CD4-positive, CD25-positive, alpha-beta regulatory T cell (primary cell): Measurements from ENCODE around the gene CATSPERB. TPM values are rescaled to one million over a fixed set of nuclear protein-coding genes. Genes with fewer than 3 reads are reported as not detected.
"Not testable (repeated sequence)": the region's sequence is repeated elsewhere in the genome, so short reads cannot be mapped to it uniquely, and the experiment has no call there.

Experiments
- ATAC-seq, 2 donors: fragments of 150-1000 bp; cut with Tn5 transposase; one replicate each; pipeline ENCODE4 v1.10.0; 2021; ENCODE audit warnings: low read depth in 2 of 2, moderate number of reproducible peaks in 2 of 2, moderate library complexity in 1 of 2
- DNase-seq, 3 donors: peaks; one replicate each; pipeline versions ENCODE4 v3.0.0 to v3.0.0-alpha.2; 2012 to 2022; ENCODE audit warnings: mixed read lengths in 1 of 3
- H3K27ac ChIP-seq: one replicate; pipeline ENCODE4 v1.7.0; 2013; ENCODE audit warnings: mild to moderate bottlenecking, low read length; ENCODE audit not compliant: insufficient read depth, poor library complexity, severe bottlenecking
- H3K27me3 ChIP-seq: one replicate; pipeline ENCODE4 v1.7.0; 2013; ENCODE audit warnings: low read length; ENCODE audit not compliant: control insufficient read depth, insufficient read depth
- H3K36me3 ChIP-seq: one replicate; pipeline ENCODE4 v1.7.0; 2013; ENCODE audit warnings: mild to moderate bottlenecking, low read length, moderate library complexity; ENCODE audit not compliant: control insufficient read depth, insufficient read depth
- H3K4me1 ChIP-seq: 2 replicates; pipeline ENCODE4 v1.7.0; 2013; ENCODE audit warnings: mild to moderate bottlenecking, low read length; ENCODE audit not compliant: insufficient read depth, control insufficient read depth, poor library complexity, severe bottlenecking
- H3K4me3 ChIP-seq: one replicate; pipeline ENCODE4 v1.7.0; 2013; ENCODE audit warnings: low read depth, mild to moderate bottlenecking, low read length, moderate library complexity
- H3K9me3 ChIP-seq, 2 experiments: 1 replicate in 1 of 2; 2 replicates in 1 of 2; pipeline ENCODE4 v1.7.0; 2013; ENCODE audit warnings: low read length in 2 of 2, mild to moderate bottlenecking in 1 of 2, moderate library complexity in 1 of 2; ENCODE audit not compliant: control insufficient read depth in 2 of 2
- H3K27ac Mint-ChIP-seq, 3 donors: one replicate each; pipeline ENCODE4 v1.8.0; 2020 to 2022; ENCODE audit warnings: mild to moderate bottlenecking in 3 of 3, mixed read lengths in 3 of 3, moderate library complexity in 2 of 3
- H3K27me3 Mint-ChIP-seq: one replicate; pipeline ENCODE4 v1.8.0; 2022; ENCODE audit warnings: mild to moderate bottlenecking, mixed read lengths
- H3K36me3 Mint-ChIP-seq: one replicate; pipeline ENCODE4 v1.8.0; 2020; ENCODE audit warnings: mixed read lengths
- H3K4me1 Mint-ChIP-seq, 4 donors: one replicate each; pipeline ENCODE4 v1.8.0; 2020 to 2022; ENCODE audit warnings: mixed read lengths in 4 of 4, mild to moderate bottlenecking in 1 of 4
- H3K4me3 Mint-ChIP-seq, 4 donors: one replicate each; pipeline ENCODE4 v1.8.0; 2020 to 2022; ENCODE audit warnings: mild to moderate bottlenecking in 4 of 4, mixed read lengths in 4 of 4, moderate library complexity in 3 of 4
- H3K9me3 Mint-ChIP-seq, 7 donors: one replicate each; pipeline ENCODE4 v1.8.0; 2020 to 2022; ENCODE audit warnings: mixed read lengths in 7 of 7, mild to moderate bottlenecking in 3 of 7, moderate library complexity in 2 of 7
- polyA plus RNA-seq, 4 donors: library from polyadenylated mRNA; unstranded; fragments of 300-500 nt; fragmentation: Illumina TruSeq; gene quantifications; one replicate each; pipeline ENCODE4 v1.2.3, GENCODE V29; 2021
- total RNA-seq: library from RNA; stranded (reverse); gene quantifications from one replicate; pipeline ENCODE4 v1.2.3, GENCODE V29; 2022

Gene CATSPERB
- total and polyA plus RNA-seq, 5 donors from 2014 or later, result 0.24 to 2.7 TPM; not detected in 3

- Mint-ChIP-seq H3K27me3 (peaks cover 39% of the 10 kb centered on the region), H3K4me3 (no peak overlapping the region), H3K4me1 (no peaks in the 10 kb centered on the region), H3K36me3 (no peaks in the 10 kb centered on the region), H3K9me3 (peaks cover 0 to 13% (median 11%) of the 10 kb centered on the region in 7 donors), H3K27ac (no peak overlapping the region)
- Histone ChIP-seq H3K27me3 (no peaks in the 10 kb centered on the region), H3K9me3 (peaks cover 13 to 14% of the 10 kb centered on the region in 2 experiments), H3K4me1 (no peaks in the 10 kb centered on the region), H3K27ac (no peak overlapping the region), H3K4me3 (no peak overlapping the region), H3K36me3 (no peaks in the 10 kb centered on the region)
- DNase-seq (no peak), ATAC-seq (no peak)
Measured at GRCh38 chr14:91545946-91546716, 185.8 kb downstream of the CATSPERB start.

GRCh38 chr14:91545204-91545603 is 186.7 kb downstream of the CATSPERB start:
- H3K27me3 ChIP-seq, result no peaks in the 10 kb centered on the region
- no peak overlapping the region for H3K4me3 ChIP-seq
- ATAC-seq (no peak), DNase-seq (no peak)
- H3K9me3 ChIP-seq, result peaks cover 17 to 18% of the 10 kb centered on the region in 2 experiments
- no peaks in the 10 kb centered on the region for H3K36me3 ChIP-seq
- H3K27ac ChIP-seq, result no peak overlapping the region
- no peak overlapping the region for H3K4me3 Mint-ChIP-seq
- no peaks in the 10 kb centered on the region for H3K36me3 Mint-ChIP-seq
- peaks cover 4 to 20% (median 16%) of the 10 kb centered on the region in 7 donors for H3K9me3 Mint-ChIP-seq
- H3K4me1 ChIP-seq, result no peaks in the 10 kb centered on the region
- no peak overlapping the region for H3K27ac Mint-ChIP-seq
- H3K4me1 Mint-ChIP-seq, result no peaks in the 10 kb centered on the region
- H3K27me3 Mint-ChIP-seq, result peaks cover 43% of the 10 kb centered on the region

GRCh38 chr14:91536327-91536726 is 195.6 kb downstream of the CATSPERB start:
- Mint-ChIP-seq H3K27me3 (peaks cover 36% of the 10 kb centered on the region), H3K27ac (no peak overlapping the region), H3K4me1 (no peaks in the 10 kb centered on the region), H3K36me3 (peaks cover 4% of the 10 kb centered on the region), H3K9me3 (peaks cover 3 to 16% (median 8%) of the 10 kb centered on the region in 7 donors), H3K4me3 (no peak overlapping the region)
- no peak overlapping the region for H3K4me3 ChIP-seq
- no peaks in the 10 kb centered on the region for H3K36me3 ChIP-seq
- H3K27ac ChIP-seq, result no peak overlapping the region
- peaks cover 4% of the 10 kb centered on the region for H3K27me3 ChIP-seq
- H3K9me3 ChIP-seq, result peaks cover 5 to 7% of the 10 kb centered on the region in 2 experiments
- DNase-seq, result no peak
- ATAC-seq, result no peak
- H3K4me1 ChIP-seq, result no peaks in the 10 kb centered on the region

GRCh38 chr14:91534059-91534458 is 197.8 kb downstream of the CATSPERB start:
- H3K27ac ChIP-seq, H3K4me1 Mint-ChIP-seq, H3K36me3 Mint-ChIP-seq, H3K4me3 Mint-ChIP-seq, DNase-seq, H3K4me1 ChIP-seq, H3K4me3 ChIP-seq, H3K27ac Mint-ChIP-seq, H3K36me3 ChIP-seq, ATAC-seq, H3K9me3 Mint-ChIP-seq, H3K9me3 ChIP-seq, H3K27me3 ChIP-seq: not testable (repeated sequence)
- H3K27me3 Mint-ChIP-seq, result peaks cover 37% of the 10 kb centered on the region

- no peaks in the 10 kb centered on the region for H3K36me3 ChIP-seq
- H3K27ac ChIP-seq, result no peak overlapping the region
- no peaks in the 10 kb centered on the region for H3K9me3 ChIP-seq
- H3K4me3 ChIP-seq, result no peak overlapping the region
- ATAC-seq, result no peak
- no peak overlapping the region for H3K27ac Mint-ChIP-seq
- no peak for DNase-seq
- H3K27me3 Mint-ChIP-seq, result peaks cover 37% of the 10 kb centered on the region
- peaks cover 4% of the 10 kb centered on the region for H3K27me3 ChIP-seq
- no peaks in the 10 kb centered on the region for H3K4me1 ChIP-seq
- H3K36me3 Mint-ChIP-seq, result peaks cover 4% of the 10 kb centered on the region
- no peak overlapping the region for H3K4me3 Mint-ChIP-seq
- H3K9me3 Mint-ChIP-seq, result peaks cover 0 to 2% (median 0%) of the 10 kb centered on the region in 7 donors
- H3K4me1 Mint-ChIP-seq, result no peaks in the 10 kb centered on the region
Measured at GRCh38 chr14:91533623-91534022, 198.3 kb downstream of the CATSPERB start.

Other genes starting within 250 kb of the CATSPERB start
- 239 TPM for gene PPP4R3A, start 221.8 kb downstream of the CATSPERB start, total RNA-seq
- gene PPP4R3A, start 221.8 kb downstream of the CATSPERB start, polyA plus RNA-seq, result 100 to 1,000 TPM in 2 of 4 donors, 10 to 100 TPM in 2; 94.9 to 108 (median 101) TPM
- 138 TPM for gene TC2N, start 135.4 kb upstream of the CATSPERB start, total RNA-seq
- 100 to 1,000 TPM in 1 of 4 donors, 10 to 100 TPM in 3; 68.8 to 113 (median 93.1) TPM for gene TC2N, start 135.4 kb upstream of the CATSPERB start, polyA plus RNA-seq
- gene FBLN5, start 215.6 kb upstream of the CATSPERB start, total RNA-seq, result 3.0 TPM
- 10 to 100 TPM; 10.6 to 21.9 (median 21.0) TPM for gene FBLN5, start 215.6 kb upstream of the CATSPERB start, polyA plus RNA-seq